ENCODE measurements around the gene DUSP21.

- TF ChIP-seq POLR2A (IDR thresholded peaks at IDR 0.05; ENCODE audit: low read length) (no peak), GATA1 (IDR thresholded peaks at IDR 0.05; ENCODE audit: low read depth, low read length) (no peak)
These were observed 14.0 kb upstream of the DUSP21 start for GRCh38 chrX:44829832-44830231.

Data from erythroblast (primary cell).